ENCODE data around the gene IPO8.
A peak's percentile ranks its signal among the peaks of the same experiment; 100 is the strongest.

IPO8 gene

DNA sequence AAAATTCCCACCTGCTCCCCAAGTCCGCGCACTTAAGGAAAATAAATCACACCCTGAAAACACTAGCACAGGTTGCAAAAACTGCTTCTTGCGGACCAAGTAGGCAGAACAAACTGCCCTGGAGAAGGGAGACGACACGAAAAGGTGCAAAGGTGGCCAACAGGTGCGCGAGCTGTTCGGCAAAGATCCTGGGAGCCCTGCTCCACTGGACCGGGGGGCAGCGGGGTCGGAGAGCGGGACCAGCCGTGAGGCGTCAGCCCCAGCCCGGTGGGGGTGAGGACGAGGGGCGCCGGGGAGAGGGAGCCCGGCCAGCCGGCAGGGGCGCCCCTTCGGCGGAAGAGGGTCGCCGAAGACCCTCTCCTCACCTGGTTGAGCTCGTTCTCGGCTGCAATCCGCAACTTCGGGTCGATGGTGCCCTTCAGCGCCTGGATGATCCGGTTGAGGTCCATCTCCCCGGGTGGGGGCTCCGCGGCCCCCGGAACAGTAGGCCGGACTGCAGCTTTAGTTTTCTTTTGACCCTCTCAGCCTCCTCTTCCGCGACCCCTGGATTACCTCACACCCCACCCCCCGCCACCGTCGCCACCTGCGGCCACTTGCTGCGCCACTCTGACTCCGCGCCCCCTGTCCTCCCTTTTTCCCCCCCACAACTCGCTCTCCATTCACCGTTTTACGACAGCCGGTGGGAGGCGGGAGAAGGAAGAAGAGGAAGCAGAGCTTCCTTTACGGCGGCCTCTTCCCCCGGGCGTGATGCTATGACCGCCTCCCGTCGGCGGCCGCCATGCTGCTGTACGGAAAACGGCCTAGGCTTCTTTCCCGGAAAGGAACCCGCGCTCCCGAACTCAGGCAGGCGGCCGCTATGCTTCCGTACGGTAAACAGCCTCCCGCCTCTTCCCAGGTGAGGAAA, at the start of gene IPO8:
IPO8 (minus strand) TSS at position 671 of the 904 bp plus-strand sequence; CDS start at position 449, 222 bp downstream.
- peak; percentile 86 for ATAC-seq (ENCODE audit: low read depth)
- peaks cover 28% of the 10 kb centered on the region for H3K4me1 Mint-ChIP-seq
- peak; percentile 72 to 73 for DNase-seq (ENCODE audit: low spot score in 2 of 2)
- H3K9me3 Mint-ChIP-seq: no peaks in the 10 kb centered on the region
- H3K27ac Mint-ChIP-seq: peak within 1 kb of the TSS; percentile 97
- H3K27me3 Mint-ChIP-seq: no peaks in the 10 kb centered on the region
- peaks cover 5% of the 10 kb centered on the region for H3K36me3 Mint-ChIP-seq
- H3K4me3 Mint-ChIP-seq: peak within 1 kb of the TSS; percentile 96

DNA sequence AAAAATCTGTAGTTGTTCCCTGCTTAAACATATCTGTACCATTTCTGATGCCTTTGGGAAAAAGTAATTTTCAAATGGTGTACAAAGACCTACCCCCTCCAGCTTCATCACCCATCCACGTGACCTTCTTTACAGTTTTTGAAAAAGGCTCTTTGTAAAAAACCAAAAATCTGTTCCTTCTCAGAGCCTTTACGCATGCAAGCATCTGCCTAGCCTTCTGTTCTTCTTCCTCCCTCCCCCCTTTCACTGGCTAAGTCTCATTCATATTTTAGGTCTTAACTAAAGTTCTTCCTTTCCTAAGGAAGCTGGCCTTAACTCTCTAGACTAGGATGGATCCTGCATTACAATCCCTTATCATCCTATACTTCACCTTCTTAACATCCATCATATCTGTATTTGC, 48.7 kb upstream of the IPO8 start:
- DNase-seq (ENCODE audit: low spot score in 2 of 2) (no peak), ATAC-seq (ENCODE audit: low read depth) (no peak)
- H3K36me3 Mint-ChIP-seq: peaks cover 18% of the 10 kb centered on the region
- peaks cover 12% of the 10 kb centered on the region for H3K4me1 Mint-ChIP-seq
- no peaks in the 10 kb centered on the region for H3K27me3 Mint-ChIP-seq
- no peaks in the 10 kb centered on the region for H3K9me3 Mint-ChIP-seq
- no peak overlapping the region for H3K27ac Mint-ChIP-seq
- H3K4me3 Mint-ChIP-seq: no peak overlapping the region

DNA sequence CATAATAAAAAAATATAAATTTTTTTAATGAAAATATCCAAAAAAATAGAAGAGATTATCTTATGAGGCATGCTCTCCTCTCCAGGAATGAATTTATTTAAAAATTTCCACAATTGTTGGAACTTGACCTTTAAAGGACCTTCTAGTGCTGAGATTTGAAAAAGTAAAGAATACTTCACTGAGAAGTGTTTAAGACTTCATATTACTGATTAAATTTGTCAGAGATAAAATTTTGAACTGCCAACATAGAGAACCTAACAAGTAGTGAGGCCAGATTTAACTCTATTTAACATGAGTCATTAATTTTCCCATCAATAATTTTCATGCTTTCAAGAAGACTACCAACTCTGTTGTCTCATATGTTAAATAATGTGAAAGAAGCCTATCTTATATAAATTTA, 44.6 kb upstream of the IPO8 start:
- H3K27me3 Mint-ChIP-seq: no peaks in the 10 kb centered on the region
- no peak for DNase-seq (ENCODE audit: low spot score in 2 of 2)
- H3K4me3 Mint-ChIP-seq: no peak overlapping the region
- H3K4me1 Mint-ChIP-seq: peaks cover 2% of the 10 kb centered on the region
- no peak overlapping the region for H3K27ac Mint-ChIP-seq
- H3K36me3 Mint-ChIP-seq: peaks cover 11% of the 10 kb centered on the region
- no peaks in the 10 kb centered on the region for H3K9me3 Mint-ChIP-seq
- ATAC-seq (ENCODE audit: low read depth): no peak

DNA sequence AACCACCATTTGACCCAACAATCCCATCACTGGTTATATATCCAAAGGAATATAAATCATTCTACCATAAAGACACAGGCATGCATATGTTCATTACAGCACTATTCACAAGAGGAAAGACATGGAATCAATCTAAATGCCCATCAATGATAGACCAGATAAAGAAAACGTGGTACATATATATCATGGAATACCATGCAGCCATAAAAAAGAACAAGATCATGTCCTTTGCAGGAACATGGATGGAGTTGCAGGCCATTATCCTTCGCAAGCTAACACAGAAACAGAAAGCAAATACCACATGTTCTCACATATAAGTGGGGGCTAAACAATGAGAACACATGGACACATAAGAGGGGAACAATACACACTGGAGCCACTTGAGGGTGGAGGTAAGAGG, 43.4 kb upstream of the IPO8 start:
- Mint-ChIP-seq H3K9me3 (no peaks in the 10 kb centered on the region), H3K36me3 (peaks cover 19% of the 10 kb centered on the region), H3K4me3 (no peak overlapping the region), H3K27ac (no peak overlapping the region), H3K27me3 (no peaks in the 10 kb centered on the region), H3K4me1 (peaks cover 5% of the 10 kb centered on the region)
- ATAC-seq (ENCODE audit: low read depth): no peak
- DNase-seq (ENCODE audit: low spot score in 2 of 2): no peak

DNA sequence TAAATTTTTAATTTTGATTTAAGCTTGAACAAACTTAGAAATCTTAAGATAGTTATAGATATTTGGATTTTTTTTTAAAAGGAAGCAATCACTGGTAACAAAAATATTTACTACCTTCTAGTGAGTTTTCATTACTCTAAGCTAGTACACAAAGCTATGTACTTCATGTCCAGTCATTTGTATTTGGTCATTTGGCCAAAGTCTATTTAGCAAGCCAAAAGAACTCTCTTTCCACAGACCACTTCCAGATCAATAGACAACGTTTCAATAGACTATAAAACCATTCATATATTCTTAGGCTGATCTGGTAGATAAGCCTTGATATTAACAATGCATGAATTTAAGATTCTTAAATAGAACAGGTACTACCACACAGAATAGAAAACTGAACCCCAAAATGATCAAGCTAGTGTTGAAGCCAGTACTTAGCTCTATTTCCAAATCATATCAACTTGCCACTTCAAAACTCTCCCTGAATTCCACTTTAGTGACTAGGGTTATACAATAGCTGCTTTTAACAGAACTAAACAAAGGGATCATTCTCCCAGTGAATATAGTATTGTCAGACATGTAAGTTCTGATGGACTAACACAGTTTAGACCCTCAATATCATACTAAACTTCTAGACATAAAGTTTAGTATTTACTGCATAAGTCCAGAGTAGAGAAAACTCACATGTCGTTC, 37.4 kb upstream of the IPO8 start:
- no peak for DNase-seq (ENCODE audit: low spot score in 2 of 2)
- Mint-ChIP-seq H3K9me3 (no peaks in the 10 kb centered on the region), H3K4me1 (peaks cover 5% of the 10 kb centered on the region), H3K36me3 (peaks cover 32% of the 10 kb centered on the region), H3K4me3 (no peak overlapping the region), H3K27ac (no peak overlapping the region), H3K27me3 (no peaks in the 10 kb centered on the region)
- no peak for ATAC-seq (ENCODE audit: low read depth)

DNA sequence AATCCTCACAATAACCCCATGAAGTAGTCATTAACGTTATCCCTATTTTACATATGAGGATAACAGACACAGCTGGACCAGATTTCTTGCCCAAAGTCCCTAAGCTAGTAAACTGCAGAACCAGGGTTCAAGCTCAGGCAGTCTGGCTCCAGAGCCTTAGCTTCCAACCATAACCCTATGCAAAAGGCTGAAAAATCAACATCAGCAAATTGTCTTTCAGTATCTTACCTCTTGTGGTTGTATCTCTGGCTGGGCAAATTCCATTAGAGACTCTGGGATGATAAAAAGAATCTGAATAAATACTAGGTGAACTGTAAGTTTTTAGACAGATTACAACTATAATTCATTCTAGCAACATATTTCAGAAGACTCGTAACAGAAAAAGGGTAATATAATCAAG, 34.3 kb upstream of the IPO8 start:
- Mint-ChIP-seq H3K27me3 (no peaks in the 10 kb centered on the region), H3K36me3 (peaks cover 32% of the 10 kb centered on the region), H3K4me1 (peaks cover 5% of the 10 kb centered on the region), H3K27ac (no peak overlapping the region), H3K4me3 (no peak overlapping the region), H3K9me3 (no peaks in the 10 kb centered on the region)
- DNase-seq (ENCODE audit: low spot score in 2 of 2): no peak
- ATAC-seq (ENCODE audit: low read depth): no peak

DNA sequence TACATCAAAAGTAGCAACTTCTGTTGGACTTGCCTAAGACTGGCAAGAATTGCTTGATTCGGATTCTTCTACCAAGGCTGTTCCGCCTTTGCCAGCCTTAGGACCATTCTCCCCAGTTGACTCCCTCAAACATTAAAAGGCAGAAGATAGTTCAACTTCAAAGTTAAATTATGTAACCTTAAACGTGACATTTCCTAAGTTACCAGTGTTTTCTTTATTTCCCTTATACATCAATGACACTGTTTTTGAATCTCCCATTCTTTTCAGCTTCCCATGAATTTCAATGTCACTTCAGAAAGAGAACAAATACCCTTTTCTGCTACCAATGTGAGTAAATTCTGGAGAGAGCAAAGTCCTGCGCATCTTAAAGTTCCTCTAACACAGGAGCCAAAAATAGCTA, 33.9 kb upstream of the IPO8 start:
- Mint-ChIP-seq H3K27ac (no peak overlapping the region), H3K9me3 (no peaks in the 10 kb centered on the region), H3K36me3 (peaks cover 29% of the 10 kb centered on the region), H3K27me3 (no peaks in the 10 kb centered on the region), H3K4me3 (no peak overlapping the region), H3K4me1 (peaks cover 3% of the 10 kb centered on the region)
- no peak for DNase-seq (ENCODE audit: low spot score in 2 of 2)
- ATAC-seq (ENCODE audit: low read depth): no peak

DNA sequence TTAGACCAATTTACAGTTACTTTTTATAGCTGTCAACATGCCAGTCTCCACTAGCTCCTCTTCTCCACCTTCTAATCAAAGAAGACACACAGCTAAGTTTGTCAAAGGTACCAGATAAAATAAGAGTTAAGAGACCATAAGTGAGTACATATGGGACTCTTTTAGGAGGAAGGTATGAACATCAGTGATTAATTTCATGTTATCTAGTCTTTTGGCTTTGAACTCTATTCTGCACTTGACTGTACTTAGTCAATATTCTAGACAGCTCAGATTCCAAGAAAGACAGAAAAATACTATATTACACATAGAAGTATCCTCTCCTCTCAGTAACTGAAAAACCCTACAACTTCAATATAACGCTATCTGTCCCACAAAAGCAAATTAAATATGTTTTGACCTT, 31.0 kb upstream of the IPO8 start:
- peaks cover 35% of the 10 kb centered on the region for H3K36me3 Mint-ChIP-seq
- no peaks in the 10 kb centered on the region for H3K9me3 Mint-ChIP-seq
- no peak overlapping the region for H3K4me3 Mint-ChIP-seq
- no peak for DNase-seq (ENCODE audit: low spot score in 2 of 2)
- no peaks in the 10 kb centered on the region for H3K27me3 Mint-ChIP-seq
- peaks cover 3% of the 10 kb centered on the region for H3K4me1 Mint-ChIP-seq
- ATAC-seq (ENCODE audit: low read depth): no peak
- H3K27ac Mint-ChIP-seq: no peak overlapping the region

DNA sequence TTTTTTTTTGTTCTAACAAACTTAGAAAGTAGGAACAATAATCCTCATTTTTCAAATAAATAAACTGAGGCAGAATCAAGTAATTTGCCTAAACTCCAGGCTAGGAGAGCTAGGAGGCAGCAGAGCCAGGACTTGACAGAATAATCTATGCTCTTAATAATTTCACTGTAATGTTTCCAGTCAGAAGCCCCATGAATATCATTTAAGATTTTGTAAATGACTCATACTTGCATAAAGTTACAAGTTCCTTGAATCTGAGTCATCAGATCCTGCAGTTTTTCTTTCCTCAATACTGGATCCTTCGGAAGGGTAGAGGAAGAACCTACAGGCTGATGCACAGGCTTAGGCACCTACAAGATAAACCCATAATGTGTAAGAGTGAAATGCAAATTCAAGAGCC, 30.1 kb upstream of the IPO8 start:
- peaks cover 38% of the 10 kb centered on the region for H3K36me3 Mint-ChIP-seq
- ATAC-seq (ENCODE audit: low read depth) (no peak), DNase-seq (ENCODE audit: low spot score in 2 of 2) (no peak)
- no peak overlapping the region for H3K4me3 Mint-ChIP-seq
- no peaks in the 10 kb centered on the region for H3K9me3 Mint-ChIP-seq
- H3K27me3 Mint-ChIP-seq: no peaks in the 10 kb centered on the region
- peaks cover 3% of the 10 kb centered on the region for H3K4me1 Mint-ChIP-seq
- no peak overlapping the region for H3K27ac Mint-ChIP-seq

DNA sequence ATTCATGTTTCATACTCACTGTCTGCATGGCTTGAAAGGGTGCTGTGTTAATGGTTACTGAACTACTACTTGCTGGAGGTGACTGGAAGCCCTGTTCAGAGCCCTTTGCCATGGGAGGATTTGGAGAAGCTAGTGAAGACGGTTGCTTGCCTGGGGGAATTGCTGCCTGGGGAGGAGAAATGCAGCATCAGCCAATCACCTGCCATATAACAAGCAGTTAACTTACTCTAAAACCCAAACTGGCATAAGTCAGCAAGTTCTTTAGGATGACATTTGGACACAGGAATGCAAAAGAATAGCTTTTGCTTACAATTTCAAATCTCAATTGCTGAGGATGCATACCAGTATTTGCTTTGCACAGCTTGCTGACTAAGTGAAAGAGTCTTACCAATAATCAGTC, 23.4 kb upstream of the IPO8 start:
- Mint-ChIP-seq H3K27me3 (no peaks in the 10 kb centered on the region), H3K9me3 (no peaks in the 10 kb centered on the region), H3K27ac (no peak overlapping the region), H3K4me1 (no peaks in the 10 kb centered on the region), H3K36me3 (peaks cover 39% of the 10 kb centered on the region), H3K4me3 (no peak overlapping the region)
- DNase-seq (ENCODE audit: low spot score in 2 of 2) (no peak), ATAC-seq (ENCODE audit: low read depth) (no peak)

DNA sequence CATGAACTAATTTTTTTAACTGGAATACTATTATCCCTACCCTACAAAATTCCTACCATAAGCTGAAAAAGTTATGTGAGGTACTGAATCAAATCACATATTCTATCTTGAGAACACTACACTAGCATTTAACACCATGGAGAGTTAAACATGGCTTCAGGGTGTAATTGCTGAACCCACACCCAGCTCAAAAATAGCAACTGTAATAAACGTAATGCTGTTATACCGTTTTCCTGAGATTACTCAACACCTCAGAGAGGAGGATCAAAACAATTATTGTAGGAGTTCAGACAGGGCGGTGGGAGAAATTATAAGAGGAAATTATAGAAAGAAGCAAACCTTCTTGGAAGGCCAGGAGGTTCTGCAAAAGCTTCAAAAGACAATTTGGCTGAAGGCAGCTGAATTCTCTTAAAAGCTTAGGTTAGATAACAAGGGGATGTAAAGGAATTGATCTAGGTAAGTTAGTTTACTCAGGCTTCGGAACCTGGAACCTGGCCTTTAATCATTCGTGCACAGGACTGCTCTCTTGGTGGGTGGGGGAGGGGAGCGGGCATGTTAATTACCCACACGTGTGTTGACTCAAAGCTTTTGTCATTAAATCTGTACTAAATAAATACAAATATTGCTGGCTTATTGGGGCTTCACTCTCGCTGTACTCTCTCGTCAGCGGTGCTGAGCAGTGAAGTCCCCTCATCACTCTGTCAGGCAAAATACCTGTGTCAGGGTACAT, 12.1 kb upstream of the IPO8 start:
- DNase-seq (ENCODE audit: low spot score in 2 of 2) (no peak), ATAC-seq (ENCODE audit: low read depth) (no peak)
- H3K4me1 Mint-ChIP-seq: no peaks in the 10 kb centered on the region
- no peaks in the 10 kb centered on the region for H3K9me3 Mint-ChIP-seq
- no peak overlapping the region for H3K4me3 Mint-ChIP-seq
- no peak overlapping the region for H3K27ac Mint-ChIP-seq
- no peaks in the 10 kb centered on the region for H3K27me3 Mint-ChIP-seq
- peaks cover 11% of the 10 kb centered on the region for H3K36me3 Mint-ChIP-seq

DNA sequence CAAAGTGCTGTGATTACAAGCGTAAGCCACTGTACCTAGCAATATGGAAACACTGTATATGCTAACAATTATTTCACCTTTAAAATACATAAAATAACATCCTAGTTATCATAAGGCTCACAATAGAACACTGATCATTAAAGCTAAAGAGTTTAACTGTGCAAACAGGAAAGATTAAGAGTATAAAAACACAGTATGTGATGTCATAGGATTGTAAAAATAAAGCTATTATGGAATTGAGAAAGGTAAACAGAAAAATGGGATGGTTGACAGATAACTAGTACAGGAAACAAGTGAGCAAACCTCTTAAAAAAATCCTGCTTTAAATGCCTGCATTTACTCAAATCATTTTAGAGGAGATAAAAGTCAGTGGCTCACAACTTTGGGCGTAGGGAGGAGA, 10.8 kb upstream of the IPO8 start:
- Mint-ChIP-seq H3K27me3 (no peaks in the 10 kb centered on the region), H3K36me3 (peaks cover 8% of the 10 kb centered on the region), H3K27ac (no peak overlapping the region), H3K4me3 (no peak overlapping the region), H3K4me1 (no peaks in the 10 kb centered on the region), H3K9me3 (no peaks in the 10 kb centered on the region)
- no peak for ATAC-seq (ENCODE audit: low read depth)
- DNase-seq (ENCODE audit: low spot score in 2 of 2): no peak

DNA sequence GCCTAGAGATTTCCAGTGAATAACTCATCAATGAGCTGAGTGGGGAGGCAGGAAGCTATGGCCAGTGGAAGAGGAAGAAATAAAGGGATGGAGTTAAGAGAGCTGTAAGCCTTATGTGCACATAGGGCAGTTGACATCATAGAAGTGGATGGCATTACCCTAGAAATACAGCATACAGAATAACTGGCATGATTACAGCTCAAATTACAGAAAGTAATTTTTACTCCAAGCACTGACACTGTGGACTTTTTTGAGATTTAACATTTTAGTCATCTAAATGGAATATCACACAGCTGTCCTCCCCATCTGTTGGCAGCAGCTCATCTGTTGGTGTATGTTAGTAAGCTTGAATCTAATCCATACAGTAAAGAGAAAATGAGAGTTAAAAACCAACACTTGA, 5.4 kb upstream of the IPO8 start:
- H3K27me3 Mint-ChIP-seq: no peaks in the 10 kb centered on the region
- no peak for DNase-seq (ENCODE audit: low spot score in 2 of 2)
- no peaks in the 10 kb centered on the region for H3K9me3 Mint-ChIP-seq
- no peaks in the 10 kb centered on the region for H3K36me3 Mint-ChIP-seq
- no peak overlapping the region for H3K4me3 Mint-ChIP-seq
- no peak overlapping the region for H3K27ac Mint-ChIP-seq
- H3K4me1 Mint-ChIP-seq: peaks cover 5% of the 10 kb centered on the region
- no peak for ATAC-seq (ENCODE audit: low read depth)

DNA sequence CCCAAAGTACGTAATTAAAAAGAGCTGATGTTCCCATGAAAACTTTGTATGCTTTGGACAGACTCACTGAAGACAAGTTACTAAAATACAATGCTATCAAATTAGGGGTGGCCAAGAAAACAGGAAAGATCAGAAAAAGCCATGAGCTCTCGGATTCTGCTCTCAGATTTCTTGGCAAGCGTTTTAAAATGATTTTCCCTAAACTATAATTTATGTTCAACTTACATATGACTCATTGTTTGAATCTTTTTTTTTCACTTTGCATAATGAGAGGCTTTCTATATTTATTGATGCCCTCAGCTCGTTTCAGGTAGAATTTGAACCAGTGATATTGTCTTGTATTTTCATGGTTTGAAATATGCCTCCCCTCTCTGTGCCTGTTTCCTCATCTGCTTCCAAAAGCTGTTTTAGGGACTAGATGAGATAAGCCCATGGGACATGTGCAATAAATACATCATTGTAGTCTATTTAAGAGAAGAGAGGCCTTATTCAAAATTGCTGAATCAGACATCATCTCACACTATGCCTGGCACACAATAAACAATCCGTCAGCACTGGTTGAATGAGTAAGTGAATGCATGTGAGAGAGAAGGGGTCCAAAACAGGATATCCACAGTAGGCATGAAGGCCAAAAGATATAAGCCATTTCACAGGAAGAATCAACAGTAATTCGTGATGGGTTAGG, 4.7 kb upstream of the IPO8 start:
- H3K4me1 Mint-ChIP-seq: peaks cover 5% of the 10 kb centered on the region
- H3K9me3 Mint-ChIP-seq: no peaks in the 10 kb centered on the region
- no peak for DNase-seq (ENCODE audit: low spot score in 2 of 2)
- no peak for ATAC-seq (ENCODE audit: low read depth)
- H3K27me3 Mint-ChIP-seq: no peaks in the 10 kb centered on the region
- H3K4me3 Mint-ChIP-seq: no peak overlapping the region
- H3K27ac Mint-ChIP-seq: no peak overlapping the region
- H3K36me3 Mint-ChIP-seq: peaks cover 2% of the 10 kb centered on the region
